Measurements from ENCODE around the gene TNNI3K.

The TNNI3K gene

DNA sequence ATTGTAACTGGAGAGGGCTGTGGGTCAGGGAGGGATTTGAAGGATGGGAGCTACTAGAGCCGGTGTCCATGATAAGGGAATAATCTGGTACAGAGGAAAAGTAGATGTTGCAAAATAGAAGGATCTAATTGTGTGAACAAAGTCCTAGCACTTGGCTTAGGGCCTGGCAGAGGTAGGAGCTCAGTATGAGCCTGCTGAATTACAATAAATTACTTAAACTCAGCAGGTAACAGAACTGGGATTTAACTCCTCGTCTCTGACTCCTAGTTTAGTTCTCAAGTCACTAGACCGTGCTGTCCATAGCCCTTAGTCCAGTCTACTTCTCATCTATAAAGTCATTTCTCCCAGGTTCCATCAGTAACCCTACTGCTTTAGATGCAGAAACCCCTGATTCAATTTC, 157.0 kb downstream of the TNNI3K start:
- DNase-seq (ENCODE audit: low read depth in 2 of 2) = no peak

DNA sequence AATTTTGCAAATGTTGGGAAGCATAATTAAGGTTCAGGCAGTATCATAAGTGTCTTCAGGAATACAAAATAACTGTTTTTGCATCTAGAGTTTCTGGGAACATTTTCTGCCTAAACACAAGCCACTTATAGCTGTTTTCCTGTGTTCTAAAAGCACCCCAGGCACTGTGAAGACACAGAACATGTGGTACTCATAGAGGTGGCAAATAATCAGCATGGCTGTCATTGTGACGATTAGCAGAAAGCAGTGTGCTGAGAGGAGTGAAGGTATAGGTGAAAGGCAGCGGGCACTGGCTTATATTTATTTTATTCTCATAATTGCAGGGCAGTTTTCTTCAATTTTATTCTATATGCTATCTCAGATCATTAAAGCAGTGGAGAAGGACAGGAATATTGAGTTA, 157.7 kb downstream of the TNNI3K start:
- no peak for DNase-seq (ENCODE audit: low read depth in 2 of 2)

DNA sequence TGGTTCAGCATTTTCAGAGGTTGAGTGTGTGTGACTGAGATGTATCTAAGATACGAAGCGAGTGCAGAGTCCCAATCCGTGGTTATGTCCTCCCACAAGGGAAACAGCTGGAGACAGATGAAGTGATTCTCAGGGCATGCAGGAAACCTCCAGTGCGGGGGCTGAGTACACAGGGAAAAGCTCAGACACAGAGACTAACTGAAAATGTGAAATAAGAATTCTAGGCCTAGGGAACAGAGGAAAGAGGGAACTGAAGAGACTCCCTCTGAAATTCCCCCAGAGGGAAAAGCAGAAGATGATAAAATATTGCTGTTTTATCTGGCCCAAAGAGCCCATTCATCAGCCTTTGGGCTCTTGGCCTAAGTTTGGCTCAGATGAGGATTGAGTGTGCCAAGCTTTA, 160.4 kb downstream of the TNNI3K start:
- no peak for DNase-seq (ENCODE audit: low read depth in 2 of 2)

- DNase-seq (ENCODE audit: low read depth in 2 of 2) = no peak
These were observed 161.3 kb downstream of the TNNI3K start for GRCh38 chr1:74396462-74396861.

DNA sequence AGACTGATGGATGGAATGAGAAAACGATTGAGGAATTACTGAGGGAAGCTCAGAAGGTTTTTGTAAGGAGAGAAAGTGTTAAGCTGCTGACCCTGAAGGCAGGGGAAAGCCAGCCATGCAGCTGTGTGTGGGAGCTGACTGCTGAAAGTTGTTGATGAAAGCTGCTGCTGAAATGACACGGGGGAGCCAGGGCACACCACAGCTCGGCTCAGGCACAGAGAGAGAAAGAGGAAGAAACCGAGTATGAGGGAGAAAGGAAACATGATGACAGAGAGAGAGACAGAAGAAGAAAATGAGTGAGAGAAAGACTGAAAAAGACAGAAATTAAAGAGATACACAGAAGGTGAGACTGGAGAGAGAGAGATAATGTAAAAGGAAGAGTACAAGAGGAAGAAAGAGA, 161.7 kb downstream of the TNNI3K start:
- no peak for DNase-seq (ENCODE audit: low read depth in 2 of 2)

DNA sequence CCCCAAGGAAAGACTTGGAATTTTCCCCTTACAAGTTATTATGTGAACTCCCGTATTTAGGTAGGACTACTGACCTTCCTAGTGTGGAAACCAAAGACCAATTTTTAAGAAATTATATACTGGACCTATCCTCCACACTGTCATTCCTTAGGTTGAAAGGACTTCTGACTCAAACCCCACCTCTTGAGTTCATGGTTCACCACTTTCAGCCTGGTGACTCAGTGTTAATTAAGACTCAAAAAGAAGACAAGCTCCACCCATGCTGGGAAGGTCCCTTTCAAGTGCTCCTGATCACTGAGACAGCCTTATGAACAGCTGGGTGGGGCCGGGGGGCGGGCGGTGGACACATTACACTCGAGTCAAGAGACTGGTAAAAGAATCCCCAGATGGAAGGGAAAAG, 164.1 kb downstream of the TNNI3K start:
- no peak for DNase-seq (ENCODE audit: low read depth in 2 of 2)

DNA sequence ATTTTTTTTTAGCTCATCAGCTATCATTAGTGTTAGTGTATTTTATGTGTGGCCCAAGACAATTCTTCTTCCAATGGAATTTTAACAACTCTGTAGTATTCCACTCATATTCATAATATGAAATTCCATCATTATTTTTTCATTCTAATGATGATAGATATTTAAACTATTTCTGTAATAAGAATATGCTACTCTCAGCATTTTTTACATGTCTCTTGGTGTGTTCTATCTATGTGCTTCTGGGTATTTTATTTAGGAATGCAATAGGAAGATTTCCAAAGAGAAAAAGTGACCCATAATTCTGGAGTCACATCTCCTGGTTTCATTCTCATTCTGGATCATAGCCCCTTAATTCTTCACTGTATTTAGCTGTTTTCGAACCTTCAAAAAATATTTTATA, 167.7 kb downstream of the TNNI3K start:
- no peak for DNase-seq (ENCODE audit: low read depth in 2 of 2)

GRCh38 chr1:74403606-74404005, 168.4 kb downstream of the TNNI3K start:
- no peak for DNase-seq (ENCODE audit: low read depth in 2 of 2)

DNA sequence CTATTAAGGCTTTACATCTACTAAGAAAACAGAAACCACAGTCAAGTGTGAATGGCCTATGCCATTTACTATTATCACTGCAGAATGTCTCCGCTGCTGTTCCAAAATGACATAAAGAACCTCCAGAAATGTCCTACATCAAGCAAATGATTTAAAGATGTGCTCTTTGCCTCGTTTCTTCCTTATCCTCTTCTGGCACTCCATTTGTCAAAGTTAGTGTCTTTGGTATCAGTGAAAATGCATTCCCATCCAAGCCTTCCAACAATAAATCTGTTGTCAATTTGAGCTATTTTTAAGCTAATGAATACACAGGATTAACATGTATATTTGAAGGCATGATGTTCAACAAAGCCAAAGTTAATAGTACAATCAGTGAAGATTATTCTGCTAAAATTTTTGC, 171.6 kb downstream of the TNNI3K start:
- DNase-seq (ENCODE audit: low read depth in 2 of 2) = no peak

DNA sequence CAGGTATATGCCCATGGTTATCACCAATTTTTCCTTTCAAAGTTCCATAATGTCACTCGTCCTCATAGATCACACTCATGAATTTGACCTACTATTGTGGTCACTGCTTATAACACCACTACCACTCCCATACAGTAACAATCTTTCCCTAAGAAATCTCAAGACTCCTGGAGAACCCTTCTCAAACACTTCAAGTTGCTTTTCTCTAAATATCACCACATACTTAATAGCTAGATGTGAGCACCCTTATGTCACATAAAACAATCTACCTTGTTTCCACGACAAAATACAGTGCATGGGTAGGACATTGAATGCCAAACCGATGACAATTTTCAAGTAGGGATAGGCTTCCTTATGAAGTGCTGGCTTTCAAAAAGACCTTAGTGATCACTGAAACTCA, 172.7 kb downstream of the TNNI3K start:
- no peak for DNase-seq (ENCODE audit: low read depth in 2 of 2)

DNA sequence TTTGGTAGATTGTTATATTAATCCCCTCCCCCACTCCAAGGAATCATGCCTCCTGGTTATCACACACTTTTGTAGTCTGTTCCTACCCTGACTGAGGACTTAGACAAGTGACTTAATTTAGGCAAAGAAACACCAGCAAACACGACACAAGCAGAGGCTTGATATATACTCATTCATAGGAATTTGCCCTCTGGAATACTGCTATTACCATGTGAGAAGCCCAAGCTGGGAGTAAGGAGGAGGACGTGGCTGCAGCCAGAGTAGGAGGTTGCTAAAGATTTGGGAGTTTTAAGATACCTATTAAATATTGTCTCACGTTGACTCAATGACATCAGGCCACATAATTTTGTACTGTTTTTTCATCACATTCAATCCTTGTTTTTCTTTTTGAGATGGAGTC, 177.1 kb downstream of the TNNI3K start:
- DNase-seq (ENCODE audit: low read depth in 2 of 2) = no peak

- DNase-seq (ENCODE audit: low read depth in 2 of 2) = no peak
These were observed 180.7 kb downstream of the TNNI3K start for GRCh38 chr1:74415935-74416334.

DNA sequence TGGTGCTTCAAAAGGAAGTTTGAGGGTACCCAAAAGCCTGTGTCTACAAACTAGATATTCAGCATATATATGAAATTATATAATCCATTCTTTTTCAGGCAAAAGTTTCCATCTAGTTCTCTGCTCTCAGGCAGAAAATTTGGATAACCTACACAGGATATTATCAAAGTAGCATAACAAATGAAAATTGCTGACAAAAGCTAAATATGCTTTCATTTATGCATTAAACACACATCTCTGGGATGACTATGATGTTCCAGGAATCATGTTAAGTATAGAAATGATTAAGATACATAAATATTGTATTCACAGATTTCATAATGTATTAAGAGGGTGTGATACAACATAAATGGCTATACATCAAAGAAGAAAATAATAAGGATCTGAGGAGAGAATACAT, 184.4 kb downstream of the TNNI3K start:
- DNase-seq (ENCODE audit: low read depth in 2 of 2) = no peak

GRCh38 chr1:74420467-74420866, 185.3 kb downstream of the TNNI3K start:
- no peak for DNase-seq (ENCODE audit: low read depth in 2 of 2)

- no peak for DNase-seq (ENCODE audit: low read depth in 2 of 2)
These were observed 187.5 kb downstream of the TNNI3K start for GRCh38 chr1:74422421-74423292.

- peak in 1 of 2 experiments; percentile 15 for DNase-seq (ENCODE audit: low read depth in 2 of 2)
These were observed 188.3 kb downstream of the TNNI3K start for GRCh38 chr1:74423471-74423870.

DNA sequence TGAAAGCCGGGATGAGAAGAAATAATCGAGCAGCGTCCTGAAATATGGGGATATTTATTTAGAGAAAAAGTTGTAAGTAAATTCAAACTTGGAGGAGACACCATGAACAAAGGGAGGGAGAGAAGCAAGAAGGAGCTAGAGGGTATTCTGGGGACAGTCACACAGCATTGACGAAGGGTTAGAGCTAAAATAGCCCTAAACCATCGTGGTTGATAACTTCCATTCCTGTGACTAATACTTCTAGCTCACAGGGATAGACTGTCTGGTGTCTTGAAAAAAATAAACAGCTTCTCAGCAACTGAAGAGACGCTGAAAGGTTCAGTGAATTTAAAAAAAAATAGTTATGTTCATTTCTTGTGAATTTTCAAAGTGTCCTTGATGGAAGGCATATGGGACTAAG, 190.5 kb downstream of the TNNI3K start:
- no peak for DNase-seq (ENCODE audit: low read depth in 2 of 2)

DNA sequence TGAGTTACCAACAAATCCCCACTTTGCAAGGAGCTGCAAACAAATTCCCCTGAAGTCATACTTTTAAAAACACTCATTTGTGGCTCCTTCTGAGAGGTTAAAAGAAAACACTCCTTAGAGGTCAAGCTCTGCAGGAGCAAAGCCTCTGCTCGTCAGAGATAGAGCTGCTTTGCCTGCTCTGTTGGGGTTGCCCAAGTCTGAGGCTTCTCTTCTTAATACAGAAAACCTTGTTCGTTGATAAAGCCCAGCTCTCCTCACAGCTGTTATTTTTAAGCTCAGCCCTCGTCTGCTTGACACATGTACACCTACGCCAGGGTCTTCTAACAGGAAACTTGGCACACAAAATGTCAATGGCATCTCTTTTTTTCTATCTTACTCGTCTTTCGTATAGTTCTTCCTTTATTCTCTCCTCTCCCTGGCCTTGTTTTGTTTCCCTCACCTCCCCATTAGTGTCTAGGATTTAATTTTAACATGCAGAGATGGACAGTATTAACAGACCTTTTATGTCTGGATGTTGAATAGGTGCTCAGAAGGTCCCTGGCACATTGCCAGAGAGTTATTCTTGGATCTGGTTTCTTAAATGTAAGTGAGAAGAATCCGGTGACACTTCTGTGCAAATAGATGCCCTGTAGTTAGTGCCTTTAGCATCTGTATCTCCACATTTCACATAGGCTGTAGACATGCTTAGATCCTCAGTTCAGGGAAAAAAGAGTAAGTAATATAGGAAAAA, 191.2 kb downstream of the TNNI3K start:
- no peak for DNase-seq (ENCODE audit: low read depth in 2 of 2)

GRCh38 chr1:74427681-74428080, 192.5 kb downstream of the TNNI3K start:
- peak; percentile 25 to 32 for DNase-seq (ENCODE audit: low read depth in 2 of 2)

GRCh38 chr1:74429580-74429979, 194.4 kb downstream of the TNNI3K start:
- DNase-seq (ENCODE audit: low read depth in 2 of 2) = no peak

DNA sequence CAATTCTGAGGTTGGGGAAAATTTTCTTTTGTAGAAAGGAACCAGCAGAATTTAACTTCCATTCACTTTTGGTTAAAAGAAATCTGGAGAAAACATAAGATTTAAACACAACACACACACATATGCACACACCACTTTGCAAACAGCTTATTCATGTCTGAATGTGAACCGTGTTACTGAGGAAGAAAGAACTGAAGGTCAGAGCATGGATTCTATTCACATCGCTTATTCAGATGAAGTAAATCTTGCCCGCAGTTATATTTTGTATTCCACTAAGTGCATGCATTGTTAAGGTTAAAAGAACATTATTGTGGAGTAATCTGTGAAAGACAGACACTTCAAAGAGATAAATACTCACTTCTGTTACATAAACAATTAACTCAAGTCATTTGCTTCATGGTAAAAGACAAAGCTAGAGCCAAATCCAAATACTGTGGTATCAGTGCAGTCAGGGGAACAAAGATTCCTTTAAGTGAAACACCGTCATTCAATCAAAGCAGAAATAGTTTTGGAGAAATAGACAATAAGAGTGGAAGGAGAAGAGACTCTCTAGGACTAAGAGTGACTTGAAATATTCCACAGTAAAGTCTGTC, 195.3 kb downstream of the TNNI3K start:
- DNase-seq (ENCODE audit: low read depth in 2 of 2) = no peak

- no peak for DNase-seq (ENCODE audit: low read depth in 2 of 2)
These were observed 196.3 kb downstream of the TNNI3K start for GRCh38 chr1:74431531-74431930.

DNA sequence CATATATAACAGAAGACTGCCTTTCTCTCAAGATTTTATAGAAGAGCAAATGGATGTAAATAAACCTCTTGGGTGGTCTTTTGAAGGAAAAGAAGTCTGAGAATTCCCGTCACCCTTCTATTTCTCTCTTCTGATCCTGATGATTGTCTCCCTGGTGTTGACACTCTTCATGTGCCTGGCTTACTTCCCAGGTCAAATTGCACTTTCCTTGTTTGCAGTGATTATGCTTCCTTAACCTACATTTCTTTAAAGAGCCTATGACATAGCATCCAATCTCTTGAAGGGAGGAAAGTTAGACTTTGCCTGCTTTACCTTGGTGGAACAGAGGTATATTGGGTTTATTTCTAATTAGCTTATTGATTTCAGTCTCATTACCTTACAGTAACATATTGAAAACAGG, 197.1 kb downstream of the TNNI3K start:
- no peak for DNase-seq (ENCODE audit: low read depth in 2 of 2)
